ENCODE measurements around the gene FAM174A. TPM values are rescaled to one million over a fixed set of nuclear protein-coding genes. Genes with fewer than 3 reads are reported as not detected.

FAM174A gene
- total RNA-seq, 1 experiment from 2014 or later, result 66.2 TPM

DNA sequence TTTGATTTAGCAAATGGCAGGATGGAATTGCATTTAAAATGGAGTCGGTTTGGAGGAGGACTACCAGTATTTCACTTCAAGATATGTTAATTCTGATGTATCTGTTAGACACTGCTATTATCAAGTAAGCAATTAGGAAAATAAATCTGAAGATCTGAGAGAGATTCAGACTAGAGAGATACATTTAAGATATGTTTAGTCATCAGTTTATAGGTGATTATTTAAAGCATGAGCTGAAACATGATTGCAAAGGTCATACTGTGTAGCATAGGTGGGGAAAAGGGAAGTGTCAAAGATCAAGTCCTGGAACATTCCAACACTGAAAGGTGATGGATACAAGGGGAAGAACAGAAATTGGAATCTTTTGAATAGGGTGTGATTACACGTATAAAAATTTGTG, 79.1 kb downstream of the FAM174A start:
- TF ChIP-seq, protein P1, sequence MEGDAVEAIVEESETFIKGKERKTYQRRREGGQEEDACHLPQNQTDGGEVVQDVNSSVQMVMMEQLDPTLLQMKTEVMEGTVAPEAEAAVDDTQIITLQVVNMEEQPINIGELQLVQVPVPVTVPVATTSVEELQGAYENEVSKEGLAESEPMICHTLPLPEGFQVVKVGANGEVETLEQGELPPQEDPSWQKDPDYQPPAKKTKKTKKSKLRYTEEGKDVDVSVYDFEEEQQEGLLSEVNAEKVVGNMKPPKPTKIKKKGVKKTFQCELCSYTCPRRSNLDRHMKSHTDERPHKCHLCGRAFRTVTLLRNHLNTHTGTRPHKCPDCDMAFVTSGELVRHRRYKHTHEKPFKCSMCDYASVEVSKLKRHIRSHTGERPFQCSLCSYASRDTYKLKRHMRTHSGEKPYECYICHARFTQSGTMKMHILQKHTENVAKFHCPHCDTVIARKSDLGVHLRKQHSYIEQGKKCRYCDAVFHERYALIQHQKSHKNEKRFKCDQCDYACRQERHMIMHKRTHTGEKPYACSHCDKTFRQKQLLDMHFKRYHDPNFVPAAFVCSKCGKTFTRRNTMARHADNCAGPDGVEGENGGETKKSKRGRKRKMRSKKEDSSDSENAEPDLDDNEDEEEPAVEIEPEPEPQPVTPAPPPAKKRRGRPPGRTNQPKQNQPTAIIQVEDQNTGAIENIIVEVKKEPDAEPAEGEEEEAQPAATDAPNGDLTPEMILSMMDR (conservative IDR thresholded peaks at IDR 0.05; ENCODE audit: low read depth, low read length), result no peak
- TF ChIP-seq EZH2phosphoT487 (IDR thresholded peaks at IDR 0.05; ENCODE audit: borderline replicate concordance, low read length), result no peak
- BruUV-seq (replicated peaks), result no TSS peak
- Histone ChIP-seq H4K20me1 (ENCODE audit: low read length) (no peaks in the 10 kb centered on the region), H3K9me3 (ENCODE audit: low read length) (no peaks in the 10 kb centered on the region), H3K79me2 (ENCODE audit: low read length) (no peaks in the 10 kb centered on the region), H3K9me2 (replicated peaks; ENCODE audit: low read length) (no peaks in the 10 kb centered on the region), H3K4me1 (ENCODE audit: insufficient read depth, low read length) (no peaks in the 10 kb centered on the region), H3K4me3 (ENCODE audit: low read length) (no peak overlapping the region), H3K9ac (ENCODE audit: low read length) (no peak overlapping the region), H3K27ac (ENCODE audit: low read length) (no peak overlapping the region), H3F3A (ENCODE audit: low read length, unreplicated experiment) (no peaks in the 10 kb centered on the region), H3K36me3 (ENCODE audit: low read depth, low read length) (no peaks in the 10 kb centered on the region), H3K27me3 (ENCODE audit: low read length) (peaks cover 10% of the 10 kb centered on the region; the same call in 1 of the 2 replicates), H3K4me2 (ENCODE audit: low read length) (no peak overlapping the region), H2AFZ (ENCODE audit: low read length) (no peak overlapping the region)
- POLR2A ChIA-PET (ENCODE audit: unreplicated experiment), result no interaction called here
- intact Hi-C loops (cut with micrococcal nuclease), result loop anchor here (10.0 kb wide), 1 partner anchor 190 kb away; no protein-coding TSS in a partner anchor
- no peak for DNase-seq
- CTCF ChIA-PET, result no interaction called here
- no peak for ATAC-seq

DNA sequence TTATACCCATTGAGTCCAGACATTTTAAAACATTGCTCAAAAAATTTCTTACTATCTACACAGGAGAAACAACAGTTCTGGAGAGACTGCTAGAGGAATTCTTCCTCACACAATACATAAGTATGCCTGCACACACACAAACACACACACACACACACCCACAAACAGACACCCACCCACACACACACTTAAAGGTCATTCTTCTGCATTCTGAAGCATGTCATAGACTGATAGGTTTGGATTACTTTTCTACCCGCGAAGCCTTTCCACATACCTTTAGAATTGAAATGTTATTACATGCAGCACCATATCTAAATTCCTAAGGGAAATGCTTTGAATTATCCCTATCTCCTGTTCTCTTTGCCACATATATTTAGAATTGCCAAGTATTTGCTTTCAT, 80.2 kb downstream of the FAM174A start:
- no peaks in the 10 kb centered on the region for H4K20me1 ChIP-seq (ENCODE audit: low read length)
- POLR2A ChIA-PET (ENCODE audit: unreplicated experiment), result no interaction called here
- no peak overlapping the region for H2AFZ ChIP-seq (ENCODE audit: low read length)
- peaks cover 9% of the 10 kb centered on the region; the same call in 1 of the 2 replicates for H3K27me3 ChIP-seq (ENCODE audit: low read length)
- BruUV-seq (replicated peaks), result no TSS peak
- no peak overlapping the region for H3K4me3 ChIP-seq (ENCODE audit: low read length)
- no peak overlapping the region for H3K4me2 ChIP-seq (ENCODE audit: low read length)
- CTCF ChIA-PET, result no interaction called here
- intact Hi-C loops (cut with micrococcal nuclease), result loop anchor here (10.0 kb wide), 1 partner anchor 191 kb away; no protein-coding TSS in a partner anchor
- DNase-seq, result no peak
- no peaks in the 10 kb centered on the region for H3F3A ChIP-seq (ENCODE audit: low read length, unreplicated experiment)
- no peak overlapping the region for H3K9ac ChIP-seq (ENCODE audit: low read length)
- no peak overlapping the region for H3K27ac ChIP-seq (ENCODE audit: low read length)
- TF ChIP-seq EZH2phosphoT487 (IDR thresholded peaks at IDR 0.05; ENCODE audit: borderline replicate concordance, low read length), result no peak
- TF ChIP-seq, protein P1 (conservative IDR thresholded peaks at IDR 0.05; ENCODE audit: low read depth, low read length), result no peak
- TF ChIP-seq EZH2 (IDR thresholded peaks at IDR 0.05; ENCODE audit: low read length, unreplicated experiment), result no peak
- ATAC-seq, result no peak
- no peaks in the 10 kb centered on the region for H3K79me2 ChIP-seq (ENCODE audit: low read length)
- H3K9me2 ChIP-seq (replicated peaks; ENCODE audit: low read length), result no peaks in the 10 kb centered on the region
- no peaks in the 10 kb centered on the region for H3K9me3 ChIP-seq (ENCODE audit: low read length)
- H3K36me3 ChIP-seq (ENCODE audit: low read depth, low read length), result no peaks in the 10 kb centered on the region
- no peaks in the 10 kb centered on the region for H3K4me1 ChIP-seq (ENCODE audit: insufficient read depth, low read length)

DNA sequence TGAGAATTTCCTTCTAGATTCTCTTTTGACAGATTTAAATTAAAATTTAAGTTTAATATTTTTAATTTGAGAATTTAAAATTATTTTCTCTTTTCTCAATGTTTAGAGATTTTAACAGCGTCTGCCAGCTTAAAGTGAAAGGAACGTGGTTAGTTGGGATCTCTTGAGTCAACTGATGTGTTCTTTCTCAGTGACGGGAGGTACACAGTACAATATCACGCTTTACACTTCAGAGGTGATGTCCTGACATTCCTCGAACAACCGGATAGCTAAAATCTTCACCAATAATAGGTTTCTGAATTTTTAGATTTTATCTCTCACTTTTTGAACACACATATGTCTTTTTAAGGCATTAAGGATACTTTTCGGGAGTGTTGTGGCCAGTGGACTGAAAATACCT, 81.1 kb downstream of the FAM174A start:
- no peak overlapping the region for H3K4me3 ChIP-seq (ENCODE audit: low read length)
- H3K79me2 ChIP-seq (ENCODE audit: low read length), result no peaks in the 10 kb centered on the region
- no peaks in the 10 kb centered on the region for H3K9me3 ChIP-seq (ENCODE audit: low read length)
- H3K4me2 ChIP-seq (ENCODE audit: low read length), result no peak overlapping the region
- H3F3A ChIP-seq (ENCODE audit: low read length, unreplicated experiment), result no peaks in the 10 kb centered on the region
- no peak overlapping the region for H2AFZ ChIP-seq (ENCODE audit: low read length)
- no peak overlapping the region for H3K27ac ChIP-seq (ENCODE audit: low read length)
- CTCF ChIA-PET, result no interaction called here
- intact Hi-C loops (cut with micrococcal nuclease), result loop anchor here (10.0 kb wide), 1 partner anchor 191 kb away; no protein-coding TSS in a partner anchor
- POLR2A ChIA-PET (ENCODE audit: unreplicated experiment), result no interaction called here
- no peaks in the 10 kb centered on the region for H3K4me1 ChIP-seq (ENCODE audit: insufficient read depth, low read length)
- DNase-seq (no peak), ATAC-seq (no peak)
- BruUV-seq (replicated peaks), result no TSS peak
- no peak overlapping the region for H3K9ac ChIP-seq (ENCODE audit: low read length)
- TF ChIP-seq, protein P1 (conservative IDR thresholded peaks at IDR 0.05; ENCODE audit: low read depth, low read length), result no peak
- no peak for TF ChIP-seq EZH2phosphoT487 (IDR thresholded peaks at IDR 0.05; ENCODE audit: borderline replicate concordance, low read length)
- TF ChIP-seq EZH2 (IDR thresholded peaks at IDR 0.05; ENCODE audit: low read length, unreplicated experiment), result no peak
- H3K9me2 ChIP-seq (replicated peaks; ENCODE audit: low read length), result no peaks in the 10 kb centered on the region
- H4K20me1 ChIP-seq (ENCODE audit: low read length), result no peaks in the 10 kb centered on the region
- H3K27me3 ChIP-seq (ENCODE audit: low read length), result peaks cover 9% of the 10 kb centered on the region; the same call in 1 of the 2 replicates
- H3K36me3 ChIP-seq (ENCODE audit: low read depth, low read length), result no peaks in the 10 kb centered on the region
